Measurements from ENCODE around the gene ST6GALNAC5. TPM values are rescaled to one million over a fixed set of nuclear protein-coding genes. Genes with fewer than 3 reads are reported as not detected.

The ST6GALNAC5 gene
- total and polyA plus RNA-seq, 2 of the 13 experiments (the other 11 are each of a cell fraction or from before 2014, with no cell fraction given), result not detected

- ATAC-seq (no peak), FAIRE-seq (no peak), DNase-seq (ENCODE audit: low spot score) (no peak)
- H3K4me3 ChIP-seq (replicated peaks in 1 of 3; ENCODE audit: insufficient read depth in 1 of 3, low read depth in 2 of 3, low read length in 3 of 3), result no peak overlapping the region
- H3K9ac ChIP-seq (ENCODE audit: insufficient read depth, low read depth, low read length), result no peak overlapping the region
- no peaks in the 10 kb centered on the region for H3K79me2 ChIP-seq (ENCODE audit: insufficient read depth, low read length)
- in situ Hi-C loops (cut with HindIII; ENCODE audit: extremely low pct_ligation_motif_present, low pct_unique_long_range_greater_than_20kb) (no loop called here), intact Hi-C loops (cut with micrococcal nuclease; ENCODE audit: unreplicated experiment) (no loop called here)
- 0 out of 2 replicates have a peak, but pooled peaks cover 11% of the 10 kb centered on the region for H3K9me3 ChIP-seq (ENCODE audit: low read length)
- H3K4me2 ChIP-seq (ENCODE audit: low read depth, low read length), result no peak overlapping the region
- TF ChIP-seq AGO2 (optimal IDR thresholded peaks at IDR 0.05; ENCODE audit: low read depth, low read length) (no peak), ZBTB21 (CRISPR knock-in tag; IDR thresholded peaks at IDR 0.05) (no peak), HNRNPL (IDR thresholded peaks at IDR 0.05; ENCODE audit: low read depth, low read length) (no peak), GPN1 (CRISPR knock-in tag; IDR thresholded peaks at IDR 0.05; ENCODE audit: borderline replicate concordance) (no peak), ZNF788 (CRISPR knock-in tag; IDR thresholded peaks at IDR 0.05; ENCODE audit: borderline replicate concordance) (no peak), ZNF432 (CRISPR knock-in tag; IDR thresholded peaks at IDR 0.05; ENCODE audit: borderline replicate concordance) (no peak), CBX5 (CRISPR knock-in tag; IDR thresholded peaks at IDR 0.05; ENCODE audit: borderline replicate concordance) (no peak)
- BruUV-seq (replicated peaks), result no TSS peak
- no peaks in the 10 kb centered on the region for H3K4me1 ChIP-seq (ENCODE audit: insufficient read depth, low read length)
- no peak overlapping the region for H3K27ac ChIP-seq (ENCODE audit: extremely low read length, insufficient read depth, low read length)
- POLR2A ChIA-PET, result no interaction called here
- H4K20me1 ChIP-seq (ENCODE audit: insufficient read depth, low read length), result no peaks in the 10 kb centered on the region
- H3K27me3 ChIP-seq (ENCODE audit: control insufficient read depth in 1 of 2, insufficient read depth in 2 of 2, low read length in 2 of 2), result no peaks in the 10 kb centered on the region
- H2AFZ ChIP-seq (ENCODE audit: low read length), result no peak overlapping the region
- CTCF ChIA-PET (ENCODE audit: low intra/inter-chr PET ratio, low total read pairs), result no interaction called here
- no peaks in the 10 kb centered on the region for H3K36me3 ChIP-seq (replicated peaks in 1 of 2; ENCODE audit: control insufficient read depth in 1 of 2, insufficient read depth in 2 of 2, low read length in 2 of 2)
- WGBS (ENCODE audit: low lambda C conversion rate), result 0% methylated on average over 2 of the region's 2 CpGs
These were observed 25.8 kb upstream of the ST6GALNAC5 start for GRCh38 chr1:76841460-76841859.

DNA sequence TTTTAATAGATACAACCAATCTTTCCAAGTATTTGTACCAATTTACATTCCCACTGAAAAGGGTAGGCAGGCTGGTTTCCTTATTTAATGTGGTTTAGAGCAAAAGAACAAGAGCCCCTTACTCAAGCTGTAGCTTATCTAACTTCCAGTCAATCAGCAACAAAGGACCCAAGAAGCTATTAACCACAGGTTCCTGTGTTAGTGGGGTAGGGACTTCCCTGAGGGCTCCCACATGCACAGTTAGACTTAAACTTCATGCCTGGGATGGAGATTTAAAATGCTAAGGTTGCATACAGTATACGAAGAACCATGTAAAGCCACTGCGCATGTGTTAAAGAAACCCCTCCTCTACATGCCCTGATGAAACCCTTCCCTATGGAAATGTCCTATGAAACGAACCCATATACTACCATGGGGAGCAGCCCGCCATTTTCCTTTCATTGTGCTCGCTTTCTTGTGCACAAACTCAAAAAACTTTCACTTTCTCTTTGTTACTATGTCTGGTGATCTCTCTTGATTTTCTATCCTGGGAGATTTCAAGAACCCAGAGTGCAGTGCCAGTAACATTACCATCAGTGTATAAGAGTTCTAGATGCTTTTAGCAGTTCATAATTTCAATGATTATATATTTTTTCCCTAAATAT, 23.3 kb upstream of the ST6GALNAC5 start:
- no peak overlapping the region for H3K9ac ChIP-seq (ENCODE audit: insufficient read depth, low read depth, low read length)
- 39% methylated on average over 5 of the region's 5 CpGs for WGBS (ENCODE audit: low lambda C conversion rate)
- H4K20me1 ChIP-seq (ENCODE audit: insufficient read depth, low read length), result no peaks in the 10 kb centered on the region
- H3K9me3 ChIP-seq (ENCODE audit: low read length), result peaks cover 11% of the 10 kb centered on the region
- in situ Hi-C loops (cut with HindIII; ENCODE audit: extremely low pct_ligation_motif_present, low pct_unique_long_range_greater_than_20kb), result no loop called here
- ChIA-PET POLR2A (no interaction called here), CTCF (ENCODE audit: low intra/inter-chr PET ratio, low total read pairs) (no interaction called here)
- H3K4me3 ChIP-seq (replicated peaks in 1 of 3; ENCODE audit: insufficient read depth in 1 of 3, low read depth in 2 of 3, low read length in 3 of 3), result peak overlapping the region in 1 of 3 experiments; percentile 19; a peak in 1 of 6 replicates
- H3K27me3 ChIP-seq (ENCODE audit: control insufficient read depth in 1 of 2, insufficient read depth in 2 of 2, low read length in 2 of 2), result no peaks in the 10 kb centered on the region
- H3K36me3 ChIP-seq (replicated peaks in 1 of 2; ENCODE audit: control insufficient read depth in 1 of 2, insufficient read depth in 2 of 2, low read length in 2 of 2), result no peaks in the 10 kb centered on the region
- H3K4me1 ChIP-seq (ENCODE audit: insufficient read depth, low read length), result no peaks in the 10 kb centered on the region
- no peak overlapping the region for H3K27ac ChIP-seq (ENCODE audit: extremely low read length, insufficient read depth, low read length)
- H3K79me2 ChIP-seq (ENCODE audit: insufficient read depth, low read length), result no peaks in the 10 kb centered on the region
- ATAC-seq (no peak), DNase-seq (ENCODE audit: low spot score) (no peak), FAIRE-seq (no peak)
- no TSS peak for BruUV-seq (replicated peaks)
- intact Hi-C loops (cut with micrococcal nuclease; ENCODE audit: unreplicated experiment), result no loop called here
- peak overlapping the region; percentile 27 for H2AFZ ChIP-seq (ENCODE audit: low read length)
- H3K4me2 ChIP-seq (ENCODE audit: low read depth, low read length), result peak overlapping the region; percentile 18; the same call in 1 of the 2 replicates
- no peak for TF ChIP-seq ZNF263 (CRISPR knock-in tag; IDR thresholded peaks at IDR 0.05)
- no peak for TF ChIP-seq ZBTB25 (CRISPR knock-in tag; IDR thresholded peaks at IDR 0.05)
- TF ChIP-seq ZNF207 (IDR thresholded peaks at IDR 0.05; ENCODE audit: borderline replicate concordance), result no peak
- TF ChIP-seq GTF2F1 (IDR thresholded peaks at IDR 0.05; ENCODE audit: low read length), result no peak
- no peak for TF ChIP-seq NR2F6 (IDR thresholded peaks at IDR 0.05)
- no peak for TF ChIP-seq NR2F6 (CRISPR knock-in tag; IDR thresholded peaks at IDR 0.05)

Data from HepG2 (cell line).